Activated B cell treated with CpG ODN at 0.5 μM for 24 hours (primary cell): ENCODE data around the gene IKZF2. TPM values are rescaled to one million over a fixed set of nuclear protein-coding genes. Genes with fewer than 3 reads are reported as not detected.

Source experiments
- ATAC-seq: fragments of 200-7000 bp; cut with Tn5 transposase; one replicate; pipeline ENCODE4 v1.10.0; 2021; ENCODE audit warnings: low read depth, mild to moderate bottlenecking, moderate library complexity
- CTCF ChIA-PET: fragments of 350-600 bp; sonication (Branson Sonifier 250); formaldehyde crosslinking; loops from one replicate; lab custom pipeline; 2021; ENCODE audit warnings: antibody characterized with exemption; lab: Charles Lee
- POLR2A ChIA-PET: fragments of 350-600 bp; sonication (Branson Sonifier 250); formaldehyde crosslinking; loops from one replicate; lab custom pipeline; 2021; ENCODE audit warnings: antibody characterized with exemption; lab: Charles Lee
- DNase-seq: peaks from one replicate; pipeline ENCODE4 v3.0.0; 2022
- H3K27ac Mint-ChIP-seq: one replicate; pipeline ENCODE4 v1.8.0; 2020; ENCODE audit warnings: mixed read lengths
- H3K27me3 Mint-ChIP-seq: one replicate; pipeline ENCODE4 v1.8.0; 2021; ENCODE audit warnings: mixed read lengths
- H3K36me3 Mint-ChIP-seq: one replicate; pipeline ENCODE4 v1.8.0; 2021; ENCODE audit warnings: low read depth, mixed read lengths
- H3K4me1 Mint-ChIP-seq: one replicate; pipeline ENCODE4 v1.8.0; 2021; ENCODE audit warnings: mixed read lengths
- H3K4me3 Mint-ChIP-seq: one replicate; pipeline ENCODE4 v1.8.0; 2020; ENCODE audit warnings: mild to moderate bottlenecking, mixed read lengths
- H3K9me3 Mint-ChIP-seq: one replicate; pipeline ENCODE4 v1.8.0; 2020; ENCODE audit warnings: mixed read lengths
- intact Hi-C: fragments of 100-400 bp; cut with micrococcal nuclease; formaldehyde crosslinking; loops from one replicate; pipeline ENCODE4 v1.15.1; 2024
- total RNA-seq: library from RNA; stranded (reverse); gene quantifications from 2 replicates; pipeline ENCODE4 v1.2.3, GENCODE V29; 2022
- TF ChIP-seq, protein P1 (sequence below): fragments of 200-600 bp; IDR thresholded peaks from one replicate; pipeline ENCODE4 v1.8.0; 2022; ENCODE audit warnings: antibody characterized with exemption, mild to moderate bottlenecking

Gene IKZF2
- total RNA-seq, 1 donor from 2014 or later, result 60.2 TPM

DNA sequence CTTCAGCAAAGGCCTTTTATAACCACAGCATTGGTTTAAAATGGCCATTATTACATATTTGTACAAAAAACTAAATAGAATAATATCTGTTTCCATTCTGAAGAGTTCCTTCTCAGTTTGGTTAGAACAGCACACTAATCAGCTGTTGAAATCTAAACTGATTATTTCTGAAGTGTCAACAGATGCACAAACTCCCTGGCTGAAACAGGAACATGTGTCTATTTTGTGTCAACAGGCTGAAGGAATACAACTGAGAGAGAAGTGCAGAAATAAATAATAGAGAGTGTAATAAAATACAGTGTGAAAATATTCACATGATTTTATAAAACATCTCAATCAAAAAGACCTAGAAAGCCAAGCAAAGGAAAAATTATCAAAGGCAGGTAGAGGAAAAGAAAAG is 29.7 kb downstream of the IKZF2 start:
- H3K4me1 Mint-ChIP-seq, result peaks cover 42% of the 10 kb centered on the region
- no peak overlapping the region for H3K4me3 Mint-ChIP-seq
- DNase-seq (no peak), ATAC-seq (no peak)
- no peaks in the 10 kb centered on the region for H3K9me3 Mint-ChIP-seq
- ChIA-PET POLR2A (no interaction called here), CTCF (no interaction called here)
- intact Hi-C loops, result no loop called here
- no peaks in the 10 kb centered on the region for H3K36me3 Mint-ChIP-seq
- no peaks in the 10 kb centered on the region for H3K27me3 Mint-ChIP-seq
- TF ChIP-seq, protein P1, sequence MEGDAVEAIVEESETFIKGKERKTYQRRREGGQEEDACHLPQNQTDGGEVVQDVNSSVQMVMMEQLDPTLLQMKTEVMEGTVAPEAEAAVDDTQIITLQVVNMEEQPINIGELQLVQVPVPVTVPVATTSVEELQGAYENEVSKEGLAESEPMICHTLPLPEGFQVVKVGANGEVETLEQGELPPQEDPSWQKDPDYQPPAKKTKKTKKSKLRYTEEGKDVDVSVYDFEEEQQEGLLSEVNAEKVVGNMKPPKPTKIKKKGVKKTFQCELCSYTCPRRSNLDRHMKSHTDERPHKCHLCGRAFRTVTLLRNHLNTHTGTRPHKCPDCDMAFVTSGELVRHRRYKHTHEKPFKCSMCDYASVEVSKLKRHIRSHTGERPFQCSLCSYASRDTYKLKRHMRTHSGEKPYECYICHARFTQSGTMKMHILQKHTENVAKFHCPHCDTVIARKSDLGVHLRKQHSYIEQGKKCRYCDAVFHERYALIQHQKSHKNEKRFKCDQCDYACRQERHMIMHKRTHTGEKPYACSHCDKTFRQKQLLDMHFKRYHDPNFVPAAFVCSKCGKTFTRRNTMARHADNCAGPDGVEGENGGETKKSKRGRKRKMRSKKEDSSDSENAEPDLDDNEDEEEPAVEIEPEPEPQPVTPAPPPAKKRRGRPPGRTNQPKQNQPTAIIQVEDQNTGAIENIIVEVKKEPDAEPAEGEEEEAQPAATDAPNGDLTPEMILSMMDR, result no peak
- no peak overlapping the region for H3K27ac Mint-ChIP-seq

DNA sequence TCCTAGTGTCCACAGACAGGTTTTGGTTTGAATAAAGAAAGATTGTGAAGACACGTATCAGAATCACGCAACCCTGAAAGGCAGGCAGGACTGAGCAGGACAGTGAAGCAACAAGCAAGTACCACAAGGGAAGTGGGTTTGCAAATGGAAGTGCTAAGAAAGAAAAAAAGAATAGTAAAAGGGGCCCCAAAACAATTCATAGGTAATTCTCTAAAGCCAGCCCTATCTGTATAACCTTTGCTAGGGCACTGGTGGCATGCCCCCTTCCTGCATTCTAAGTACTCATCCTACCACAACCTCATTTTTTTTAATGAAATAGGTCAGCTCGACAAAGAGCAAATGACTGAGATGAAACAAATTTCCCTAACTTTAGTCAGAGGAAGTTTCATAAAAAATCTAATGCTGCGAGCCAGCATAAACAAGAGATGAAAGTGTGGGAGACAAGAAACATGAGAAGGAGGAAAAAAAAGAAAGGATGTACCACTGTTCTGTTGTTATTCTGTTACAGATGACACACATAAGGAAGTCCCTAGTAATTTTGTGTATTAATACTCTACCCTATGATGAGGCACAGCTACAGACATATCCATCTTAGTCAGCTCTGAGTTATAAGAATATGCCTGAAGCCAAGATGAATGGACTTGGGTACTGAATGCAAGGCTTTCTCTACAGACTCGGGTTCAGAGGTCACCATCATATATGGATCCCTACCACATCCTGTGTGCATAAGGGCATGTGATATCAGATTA is 32.2 kb downstream of the IKZF2 start:
- Mint-ChIP-seq H3K27ac (peak overlapping the region; percentile 57), H3K36me3 (no peaks in the 10 kb centered on the region), H3K4me3 (peak overlapping the region; percentile 64), H3K4me1 (peaks cover 38% of the 10 kb centered on the region), H3K9me3 (no peaks in the 10 kb centered on the region), H3K27me3 (no peaks in the 10 kb centered on the region)
- ChIA-PET POLR2A (no interaction called here), CTCF (no interaction called here)
- TF ChIP-seq, protein P1, result no peak
- DNase-seq (no peak), ATAC-seq (peak; percentile 60)
- intact Hi-C loops, result no loop called here

DNA sequence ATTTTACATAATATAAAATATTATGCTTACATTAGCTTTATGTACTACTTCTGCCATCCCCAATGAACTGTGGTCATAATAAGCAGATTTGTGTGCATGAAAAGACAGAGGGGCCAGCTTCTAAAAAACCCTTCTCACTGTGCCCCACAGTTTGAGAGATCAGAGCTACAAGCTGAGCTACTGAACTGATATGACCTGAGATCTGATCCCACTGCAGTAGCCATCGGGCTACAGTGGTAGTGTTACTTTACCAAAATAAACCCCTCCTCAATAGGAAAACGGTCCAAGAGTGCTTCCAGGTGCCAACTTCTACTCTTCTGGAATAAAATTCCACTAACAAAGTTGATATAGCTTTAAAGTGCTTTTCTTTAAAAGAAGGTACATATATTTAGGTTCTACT is 43.1 kb downstream of the IKZF2 start:
- no peak overlapping the region for H3K27ac Mint-ChIP-seq
- no peaks in the 10 kb centered on the region for H3K27me3 Mint-ChIP-seq
- H3K4me3 Mint-ChIP-seq, result no peak overlapping the region
- no peaks in the 10 kb centered on the region for H3K36me3 Mint-ChIP-seq
- TF ChIP-seq, protein P1, result no peak
- DNase-seq, result no peak
- peaks cover 18% of the 10 kb centered on the region for H3K4me1 Mint-ChIP-seq
- intact Hi-C loops, result loop anchor here (5.0 kb wide), 1 partner anchor 41 kb away; no protein-coding TSS in a partner anchor
- ChIA-PET POLR2A (interaction anchor here (1.3 kb wide), 1 partner anchor 16 kb away, joined by 3 read pairs; no protein-coding TSS in a partner anchor), CTCF (no interaction called here)
- no peak for ATAC-seq
- no peaks in the 10 kb centered on the region for H3K9me3 Mint-ChIP-seq

DNA sequence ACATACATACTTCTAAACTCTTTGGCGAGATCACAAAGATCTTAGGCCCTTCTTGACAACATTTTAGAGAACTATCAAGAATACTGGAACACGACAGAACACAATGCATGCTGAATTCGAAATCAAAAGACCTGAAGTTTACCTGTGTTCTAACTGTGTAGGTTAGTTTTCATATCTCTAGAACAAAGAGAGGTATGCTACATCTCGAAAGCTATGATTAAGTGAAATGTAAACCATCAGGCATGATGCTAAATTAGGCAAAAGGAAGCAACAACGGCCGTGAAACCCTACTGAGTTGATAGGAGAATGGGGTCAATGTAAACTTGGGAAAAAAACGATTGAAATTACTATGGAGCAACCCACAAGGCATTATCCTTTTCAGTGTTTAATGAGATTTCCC is 43.7 kb downstream of the IKZF2 start:
- Mint-ChIP-seq H3K4me1 (peaks cover 21% of the 10 kb centered on the region), H3K4me3 (no peak overlapping the region), H3K36me3 (no peaks in the 10 kb centered on the region), H3K27ac (no peak overlapping the region), H3K9me3 (no peaks in the 10 kb centered on the region), H3K27me3 (no peaks in the 10 kb centered on the region)
- ATAC-seq (no peak), DNase-seq (no peak)
- ChIA-PET POLR2A (interaction anchor here (1.3 kb wide), 1 partner anchor 16 kb away, joined by 3 read pairs; no protein-coding TSS in a partner anchor), CTCF (no interaction called here)
- intact Hi-C loops, result loop anchor here (5.0 kb wide), 1 partner anchor 40 kb away; no protein-coding TSS in a partner anchor
- TF ChIP-seq, protein P1, result no peak

DNA sequence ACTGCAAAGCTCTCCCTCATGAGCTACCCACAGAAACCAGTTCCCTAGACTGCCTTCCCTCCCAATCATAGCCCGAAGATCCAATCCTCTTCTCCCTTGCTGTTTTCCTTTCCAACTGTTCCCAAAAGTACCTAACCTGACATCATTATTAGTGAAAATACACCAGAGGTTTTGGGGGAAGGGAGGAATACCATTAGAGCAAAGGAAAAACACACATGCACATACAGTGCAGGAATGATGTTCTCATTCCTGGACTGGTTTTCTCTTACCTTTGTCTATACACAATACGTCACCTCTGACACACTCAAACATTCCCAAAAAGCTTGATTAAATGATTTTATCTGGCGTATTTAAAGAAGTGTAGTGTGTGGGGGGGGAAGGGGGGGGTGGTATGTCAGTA is 46.2 kb downstream of the IKZF2 start:
- Mint-ChIP-seq H3K27me3 (no peaks in the 10 kb centered on the region), H3K36me3 (no peaks in the 10 kb centered on the region), H3K27ac (no peak overlapping the region), H3K9me3 (no peaks in the 10 kb centered on the region), H3K4me1 (peaks cover 33% of the 10 kb centered on the region), H3K4me3 (no peak overlapping the region)
- TF ChIP-seq, protein P1, result no peak
- ChIA-PET POLR2A (no interaction called here), CTCF (no interaction called here)
- intact Hi-C loops, result loop anchor here (5.0 kb wide), 1 partner anchor 38 kb away; no protein-coding TSS in a partner anchor
- DNase-seq, result no peak
- ATAC-seq, result no peak
